Endothelial cell (in vitro differentiated cells): ENCODE measurements around the gene RNF115. TPM values are rescaled to one million over a fixed set of nuclear protein-coding genes. Genes with fewer than 3 reads are reported as not detected.

Experiments used
- DNase-seq: peaks from one replicate; pipeline ENCODE4 v3.0.0; 2021; ENCODE audit warnings: low spot score
- H3K27ac Mint-ChIP-seq: one replicate; pipeline ENCODE4 v1.8.0; 2021; ENCODE audit warnings: mixed read lengths, inconsistent platforms; ENCODE audit not compliant: unreplicated experiment
- H3K27me3 Mint-ChIP-seq: one replicate; pipeline ENCODE4 v1.8.0; 2021; ENCODE audit warnings: mild to moderate bottlenecking, moderate library complexity, mixed read lengths, inconsistent platforms; ENCODE audit not compliant: unreplicated experiment
- H3K36me3 Mint-ChIP-seq: one replicate; pipeline ENCODE4 v1.8.0; 2021; ENCODE audit warnings: mild to moderate bottlenecking, low read depth, mixed read lengths, inconsistent platforms; ENCODE audit not compliant: unreplicated experiment
- H3K4me1 Mint-ChIP-seq: one replicate; pipeline ENCODE4 v1.8.0; 2021; ENCODE audit warnings: mild to moderate bottlenecking, mixed read lengths, inconsistent platforms; ENCODE audit not compliant: unreplicated experiment
- H3K4me3 Mint-ChIP-seq: one replicate; pipeline ENCODE4 v1.8.0; 2021; ENCODE audit warnings: mild to moderate bottlenecking, mixed read lengths, inconsistent platforms; ENCODE audit not compliant: unreplicated experiment
- H3K9me3 Mint-ChIP-seq: one replicate; pipeline ENCODE4 v1.8.0; 2021; ENCODE audit warnings: mixed read lengths, inconsistent platforms; ENCODE audit not compliant: unreplicated experiment
- CTCF ChIP-seq: fragments of 200-600 bp; sonication (generic); IDR thresholded peaks from one replicate; pipeline ENCODE4 v1.5.0; 2021; ENCODE audit warnings: antibody characterized with exemption; ENCODE audit not compliant: unreplicated experiment
- long read RNA-seq: library from polyadenylated mRNA; unstranded; transcript quantifications from one replicate; pipeline ENCODE4 v2.0.0, GENCODE V29; 2020; ENCODE audit not compliant: unreplicated experiment
- total RNA-seq: library from RNA; stranded (reverse); fragmentation: NEBNext Ultra II Directional; extraction: Animal tissue kit (Norgen Biotek cat#: 25700); gene quantifications from one replicate; pipeline ENCODE4 v1.2.1, GENCODE V29; 2021; ENCODE audit not compliant: unreplicated experiment

Gene RNF115
- total RNA-seq, result 13.1 TPM
- long read RNA-seq, full-length matches to known transcripts, result 24 of 27 reads
- long read RNA-seq, partial matches to known transcripts, result 1 of 27 reads
- long read RNA-seq, other reads (novel, unspliced or antisense), result 2 of 27 reads

- Mint-ChIP-seq H3K27me3 (peaks cover 2% of the 10 kb centered on the region), H3K27ac (peak within 1 kb of the TSS; percentile 90), H3K4me3 (peak within 1 kb of the TSS; percentile 99), H3K36me3 (peaks cover 18% of the 10 kb centered on the region), H3K4me1 (peaks cover 5% of the 10 kb centered on the region), H3K9me3 (no peaks in the 10 kb centered on the region)
- TF ChIP-seq CTCF, result no peak
- peak; percentile 79 for DNase-seq
Measured at GRCh38 chr1:145823565-145824498, at the start of gene RNF115, which contains the start of gene POLR3C. TSS of gene RNF115 (minus strand) at chr1:145824095. CDS start at chr1:145823873, 222 bp downstream. TSS of gene POLR3C (plus strand) at chr1:145824200. CDS start at chr1:145825777, 1,577 bp downstream.

- peak overlapping the region; percentile 67 for H3K4me3 Mint-ChIP-seq
- H3K27ac Mint-ChIP-seq, result no peak overlapping the region
- no peaks in the 10 kb centered on the region for H3K9me3 Mint-ChIP-seq
- no peaks in the 10 kb centered on the region for H3K36me3 Mint-ChIP-seq
- H3K4me1 Mint-ChIP-seq, result peaks cover 9% of the 10 kb centered on the region
- DNase-seq, result peak; percentile 28
- peaks cover 14% of the 10 kb centered on the region for H3K27me3 Mint-ChIP-seq
- no peak for TF ChIP-seq CTCF
Measured at GRCh38 chr1:145871994-145872924, 48.4 kb upstream of the RNF115 start.

- Mint-ChIP-seq H3K4me1 (peaks cover 9% of the 10 kb centered on the region), H3K9me3 (no peaks in the 10 kb centered on the region), H3K27ac (no peak overlapping the region), H3K36me3 (no peaks in the 10 kb centered on the region), H3K27me3 (peaks cover 14% of the 10 kb centered on the region), H3K4me3 (no peak overlapping the region)
- no peak for TF ChIP-seq CTCF
- no peak for DNase-seq
Measured at GRCh38 chr1:145868232-145868631, 44.3 kb upstream of the RNF115 start.

GRCh38 chr1:145863282-145864018 lies 39.6 kb upstream of the RNF115 start:
- no peak for DNase-seq
- TF ChIP-seq CTCF, result no peak
- H3K36me3 Mint-ChIP-seq, result no peaks in the 10 kb centered on the region
- no peaks in the 10 kb centered on the region for H3K9me3 Mint-ChIP-seq
- peaks cover under 1% of the 10 kb centered on the region for H3K4me1 Mint-ChIP-seq
- no peak overlapping the region for H3K27ac Mint-ChIP-seq
- no peak overlapping the region for H3K4me3 Mint-ChIP-seq
- H3K27me3 Mint-ChIP-seq, result peaks cover 5% of the 10 kb centered on the region
